ENCODE results near the gene OSGIN1.
"Not testable (repeated sequence)": the region's sequence is repeated elsewhere in the genome, so short reads cannot be mapped to it uniquely, and the experiment has no call there.

OSGIN1 gene

GRCh38 chr16:83942074-83942473, 11.0 kb upstream of the OSGIN1 start:
- no peak for DNase-seq

- no peak for DNase-seq
Measured at GRCh38 chr16:83942815-83943515, 10.1 kb upstream of the OSGIN1 start.

GRCh38 chr16:83943516-83944050, 9.5 kb upstream of the OSGIN1 start:
- no peak for DNase-seq

GRCh38 chr16:83945587-83945986, 7.5 kb upstream of the OSGIN1 start:
- no peak for DNase-seq

- no peak for DNase-seq
Measured at GRCh38 chr16:83946154-83946780, 6.8 kb upstream of the OSGIN1 start.

- no peak for DNase-seq
Measured at GRCh38 chr16:83946781-83947566, 6.1 kb upstream of the OSGIN1 start.

GRCh38 chr16:83947642-83948234, 5.3 kb upstream of the OSGIN1 start:
- DNase-seq: no peak

- DNase-seq: no peak
Measured at GRCh38 chr16:83948914-83949723, 3.9 kb upstream of the OSGIN1 start.

GRCh38 chr16:83949724-83950001, 3.4 kb upstream of the OSGIN1 start:
- no peak for DNase-seq

- DNase-seq: not testable (repeated sequence)
Measured at GRCh38 chr16:83950862-83951399, 2.1 kb upstream of the OSGIN1 start.

GRCh38 chr16:83951544-83951943, 1.5 kb upstream of the OSGIN1 start:
- DNase-seq: no peak

GRCh38 chr16:83952587-83952939, 477 bp upstream of the OSGIN1 start:
- no peak for DNase-seq

GRCh38 chr16:83953796-83954576, 946 bp downstream of the OSGIN1 start:
- no peak for DNase-seq

GRCh38 chr16:83954577-83955016, 1.6 kb downstream of the OSGIN1 start:
- DNase-seq: no peak

GRCh38 chr16:83955218-83956130, 2.4 kb downstream of the OSGIN1 start:
- no peak for DNase-seq

GRCh38 chr16:83956336-83957289, 3.6 kb downstream of the OSGIN1 start:
- DNase-seq: peak; percentile 58

GRCh38 chr16:83957296-83957855, 4.3 kb downstream of the OSGIN1 start:
- DNase-seq: no peak

- DNase-seq: no peak
Measured at GRCh38 chr16:83958137-83958845, 5.3 kb downstream of the OSGIN1 start.

Data from NCI-H2171 (cell line).